Astrocyte of the spinal cord (primary cell): ENCODE measurements around the gene PELO.
"Not testable (repeated sequence)": the region's sequence is repeated elsewhere in the genome, so short reads cannot be mapped to it uniquely, and the experiment has no call there.

ENCODE experiments used
- DNase-seq: peaks from one replicate; pipeline ENCODE4 v3.0.0; 2011; ENCODE audit warnings: low read depth, low spot score
- H3K4me3 ChIP-seq: 2 replicates; pipeline ENCODE4 v1.5.1; 2011; ENCODE audit warnings: low read depth, mild to moderate bottlenecking, low read length, moderate library complexity
- in situ Hi-C: cut with HindIII; loops from 2 replicates; pipeline ENCODE4 v1.10.0; 2017; ENCODE audit warnings: low sequenced_read_pairs
- TF ChIP-seq, protein P1 (sequence below): IDR thresholded peaks from 2 replicates; pipeline ENCODE4 v1.5.1; 2012; ENCODE audit warnings: low read depth, mild to moderate bottlenecking, low read length, inconsistent platforms

The PELO gene

DNA sequence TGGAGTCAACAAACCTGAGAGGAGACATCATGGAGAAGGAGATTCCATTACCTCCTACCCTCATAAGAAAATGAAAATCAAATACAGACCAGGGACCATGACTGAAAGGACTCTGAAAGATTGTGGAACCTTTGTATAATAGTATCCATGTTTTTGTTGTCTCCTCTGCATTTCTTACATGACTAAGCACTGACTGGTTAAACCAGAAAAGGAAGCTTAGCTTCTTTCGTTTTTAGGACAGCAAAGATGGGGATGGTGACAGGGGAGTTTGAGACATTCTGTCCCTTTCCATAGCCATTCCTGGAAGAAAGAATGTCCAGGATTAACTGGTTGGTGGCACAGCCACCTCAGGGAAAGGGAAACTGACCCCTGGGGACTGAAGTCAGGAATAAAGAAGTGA lies 22.2 kb downstream of the PELO start:
- in situ Hi-C loops = no loop called here
- TF ChIP-seq, protein P1, sequence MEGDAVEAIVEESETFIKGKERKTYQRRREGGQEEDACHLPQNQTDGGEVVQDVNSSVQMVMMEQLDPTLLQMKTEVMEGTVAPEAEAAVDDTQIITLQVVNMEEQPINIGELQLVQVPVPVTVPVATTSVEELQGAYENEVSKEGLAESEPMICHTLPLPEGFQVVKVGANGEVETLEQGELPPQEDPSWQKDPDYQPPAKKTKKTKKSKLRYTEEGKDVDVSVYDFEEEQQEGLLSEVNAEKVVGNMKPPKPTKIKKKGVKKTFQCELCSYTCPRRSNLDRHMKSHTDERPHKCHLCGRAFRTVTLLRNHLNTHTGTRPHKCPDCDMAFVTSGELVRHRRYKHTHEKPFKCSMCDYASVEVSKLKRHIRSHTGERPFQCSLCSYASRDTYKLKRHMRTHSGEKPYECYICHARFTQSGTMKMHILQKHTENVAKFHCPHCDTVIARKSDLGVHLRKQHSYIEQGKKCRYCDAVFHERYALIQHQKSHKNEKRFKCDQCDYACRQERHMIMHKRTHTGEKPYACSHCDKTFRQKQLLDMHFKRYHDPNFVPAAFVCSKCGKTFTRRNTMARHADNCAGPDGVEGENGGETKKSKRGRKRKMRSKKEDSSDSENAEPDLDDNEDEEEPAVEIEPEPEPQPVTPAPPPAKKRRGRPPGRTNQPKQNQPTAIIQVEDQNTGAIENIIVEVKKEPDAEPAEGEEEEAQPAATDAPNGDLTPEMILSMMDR = no peak
- DNase-seq = peak; percentile 36
- H3K4me3 ChIP-seq = no peak overlapping the region

DNA sequence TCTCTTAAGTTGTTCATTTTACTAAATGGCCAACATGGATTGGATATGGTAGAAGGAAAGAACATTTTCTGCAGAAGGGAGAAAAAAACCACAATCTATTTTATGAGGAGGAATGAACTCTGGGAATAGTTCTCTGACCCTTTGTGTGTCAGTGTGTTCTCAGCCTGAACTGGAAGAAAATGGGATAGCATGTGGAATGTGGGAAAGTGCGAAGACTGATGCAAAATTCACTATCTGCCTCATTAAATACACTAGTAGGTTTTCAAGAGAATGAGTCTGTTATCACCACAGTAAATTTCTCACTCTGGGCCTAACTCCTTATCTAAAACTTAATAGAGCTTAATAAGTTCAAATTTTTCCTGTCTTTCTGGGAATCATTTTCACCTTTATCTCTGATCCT lies 22.7 kb downstream of the PELO start:
- TF ChIP-seq, protein P1 = no peak
- no peak overlapping the region for H3K4me3 ChIP-seq
- no peak for DNase-seq
- in situ Hi-C loops = no loop called here

DNA sequence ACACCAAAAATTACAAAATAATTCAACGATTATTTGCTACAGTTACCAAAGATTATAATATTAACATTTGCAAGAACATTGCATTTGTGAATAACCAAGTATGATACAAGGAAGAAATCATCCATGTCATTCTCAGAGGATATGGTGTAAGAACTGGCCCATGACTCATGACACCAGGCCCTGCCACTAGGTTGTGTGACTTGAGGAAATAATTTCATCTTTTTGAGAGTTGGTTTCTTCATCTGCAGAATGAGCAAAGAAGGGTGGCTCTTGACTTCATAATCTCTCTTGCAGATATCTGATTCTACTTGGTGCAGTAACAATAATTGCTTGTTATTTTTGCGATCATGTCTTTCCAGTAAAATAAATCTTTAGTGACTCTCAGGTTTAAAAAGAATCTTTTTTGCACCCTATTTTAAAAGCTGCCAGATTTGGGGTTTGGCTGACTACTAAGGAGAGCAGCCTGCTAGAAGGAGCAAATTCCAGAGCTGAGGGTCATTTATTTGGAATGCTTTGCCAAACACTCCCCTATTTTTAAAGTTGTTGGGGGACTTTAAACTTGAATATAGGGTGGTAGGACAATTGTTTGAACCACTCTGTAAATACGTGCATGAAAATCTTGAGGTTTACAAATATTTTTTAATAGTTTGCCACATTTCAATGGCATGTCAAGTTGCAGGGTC lies 23.5 kb downstream of the PELO start:
- in situ Hi-C loops = no loop called here
- TF ChIP-seq, protein P1 = no peak
- no peak for DNase-seq
- H3K4me3 ChIP-seq = no peak overlapping the region

DNA sequence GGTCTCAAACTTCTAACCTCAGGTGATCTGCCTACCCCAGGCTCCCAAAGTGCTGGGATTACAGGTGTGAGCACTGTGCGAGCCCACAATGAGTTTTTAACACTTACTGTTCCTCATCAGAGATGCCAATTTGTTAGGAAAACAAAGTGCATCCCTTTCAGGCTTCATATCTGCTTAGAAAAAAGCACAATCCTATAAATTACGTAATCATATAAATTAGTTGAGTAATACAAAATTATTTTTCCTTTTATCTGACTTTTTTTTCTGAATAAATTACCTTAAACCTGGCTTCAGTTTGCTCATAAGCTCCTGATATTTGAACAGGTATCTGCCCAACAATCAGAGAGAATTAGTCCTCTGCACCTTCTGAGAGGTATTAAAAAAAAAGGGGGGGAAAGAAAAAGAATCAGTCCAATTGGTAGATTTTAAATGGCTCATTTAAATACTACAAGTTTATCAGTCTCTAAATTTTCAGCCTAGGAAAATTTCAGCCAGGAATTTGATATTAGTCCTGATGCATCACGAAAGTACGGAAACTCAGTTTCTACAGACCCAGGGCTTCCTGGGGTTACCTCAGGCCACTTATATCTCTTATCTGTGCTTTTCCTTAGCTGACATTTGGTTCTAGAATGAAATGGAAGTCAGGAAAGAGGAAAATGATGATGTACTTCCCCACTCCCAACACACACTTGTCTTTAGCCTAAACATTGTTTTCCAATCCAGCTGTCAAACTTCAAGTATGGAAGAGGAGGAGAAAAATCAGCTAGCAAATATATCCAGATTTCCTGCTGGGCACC lies 26.8 kb downstream of the PELO start:
- TF ChIP-seq, protein P1 = no peak
- H3K4me3 ChIP-seq = no peak overlapping the region
- no peak for DNase-seq
- in situ Hi-C loops = no loop called here

DNA sequence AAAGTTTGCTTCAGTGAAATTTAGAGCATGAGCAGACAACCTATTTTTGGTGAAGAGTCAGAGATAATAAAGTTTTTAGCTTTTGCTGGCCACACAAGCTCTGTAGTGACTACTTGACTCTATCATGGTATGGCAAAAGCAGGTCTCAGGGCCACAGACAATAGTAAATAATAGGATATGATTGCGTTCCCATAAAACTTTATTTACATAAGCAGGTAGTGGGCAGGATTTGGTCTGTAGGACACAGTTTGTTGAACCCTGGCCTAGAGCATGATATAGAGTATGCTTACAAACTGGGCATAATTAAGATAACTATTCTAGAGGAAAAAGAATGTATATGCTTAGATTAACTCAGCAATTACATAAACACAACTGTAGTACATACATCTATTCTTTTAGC lies 30.1 kb downstream of the PELO start:
- in situ Hi-C loops = no loop called here
- DNase-seq = no peak
- H3K4me3 ChIP-seq = no peak overlapping the region
- TF ChIP-seq, protein P1 = no peak

DNA sequence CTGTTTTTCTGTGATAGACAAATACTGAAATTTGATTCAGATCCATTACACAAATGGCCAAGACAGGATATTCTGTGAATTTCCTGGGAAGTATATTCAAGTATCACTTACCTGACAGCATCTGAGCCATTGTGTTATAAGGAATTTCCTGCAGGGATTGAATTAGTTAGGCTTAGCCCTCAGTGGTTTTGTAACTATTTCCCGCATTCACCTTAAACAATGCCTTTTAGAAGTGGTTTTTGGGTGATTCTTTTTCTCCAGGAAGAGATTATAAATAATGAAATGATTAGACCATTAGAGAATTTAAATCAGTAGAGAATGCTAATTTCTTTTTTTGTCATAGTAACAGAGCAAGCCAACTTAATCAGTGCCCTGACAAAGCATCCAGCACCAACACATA lies 30.6 kb downstream of the PELO start:
- TF ChIP-seq, protein P1 = no peak
- in situ Hi-C loops = no loop called here
- no peak for DNase-seq
- no peak overlapping the region for H3K4me3 ChIP-seq

DNA sequence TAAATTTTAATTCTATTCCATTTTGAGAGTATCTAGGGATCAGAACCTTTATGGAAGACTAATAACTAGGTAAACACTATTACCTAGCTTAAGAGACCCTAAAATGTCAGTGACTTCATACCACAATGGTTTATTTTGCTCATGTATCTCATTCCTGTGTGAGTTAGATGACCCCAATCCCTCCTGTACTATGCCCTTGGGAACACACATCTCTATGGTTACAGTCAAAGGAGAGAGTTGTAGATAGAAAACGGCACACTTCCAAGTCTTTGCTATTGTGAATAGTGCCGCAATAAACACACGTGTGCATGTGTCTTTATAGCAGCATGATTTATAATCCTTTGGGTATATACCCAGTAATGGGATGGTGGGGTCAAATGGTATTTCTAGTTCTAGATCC lies 31.1 kb downstream of the PELO start:
- in situ Hi-C loops, DNase-seq, H3K4me3 ChIP-seq: not testable (repeated sequence)
